PC-9 (cell line): ENCODE results near the gene ZDHHC14. TPM values are rescaled to one million over a fixed set of nuclear protein-coding genes. Genes with fewer than 3 reads are reported as not detected.

Experiments used
- BruUV-seq: library from RNA; stranded (reverse); fragments of 400-500 nt; replicated peaks from 2 replicates; lab custom pipeline; 2021; lab: Mats Ljungman, UMichigan
- CTCF ChIA-PET: fragments of 300-600 bp; sonication (Branson Sonifier 250); formaldehyde crosslinking; loops from one replicate; lab custom pipeline; 2022; ENCODE audit warnings: antibody characterized with exemption; lab: Charles Lee
- POLR2A ChIA-PET: fragments of 300-600 bp; sonication (Branson Sonifier 250); formaldehyde crosslinking; loops from one replicate; lab custom pipeline; 2022; ENCODE audit warnings: antibody characterized with exemption; ENCODE audit not compliant: unreplicated experiment; lab: Charles Lee
- DNase-seq, 2 experiments: peaks; one replicate each; pipeline versions ENCODE4 v3.0.0 to v3.0.0-alpha.2; 2015 to 2022; ENCODE audit warnings: mixed read lengths in 1 of 2
- H2AFZ ChIP-seq: fragments of 200-600 bp; sonication (generic); 2 replicates; pipeline ENCODE4 v1.8.1; 2017; ENCODE audit warnings: antibody characterized with exemption
- H3F3A ChIP-seq: fragments of 200-600 bp; sonication (generic); 2 replicates; pipeline ENCODE4 v1.8.1; 2017; ENCODE audit warnings: antibody characterized with exemption, mild to moderate bottlenecking, low read depth; ENCODE audit not compliant: insufficient read depth
- H3K27ac ChIP-seq: fragments of 200-600 bp; sonication (generic); 2 replicates; pipeline ENCODE4 v1.6.1; 2016; ENCODE audit warnings: mixed run types
- H3K27me3 ChIP-seq: fragments of 200-600 bp; sonication (generic); 2 replicates; pipeline ENCODE4 v1.6.1; 2016; ENCODE audit warnings: low read depth, mixed run types; ENCODE audit not compliant: insufficient read depth
- H3K36me3 ChIP-seq: fragments of 200-600 bp; sonication (generic); 2 replicates; pipeline ENCODE4 v1.6.1; 2016; ENCODE audit warnings: low read depth, mixed run types
- H3K4me1 ChIP-seq: fragments of 200-600 bp; sonication (generic); replicated peaks from 2 replicates; pipeline ENCODE4 v1.6.1; 2016; ENCODE audit warnings: mixed run types; ENCODE audit not compliant: insufficient read depth
- H3K4me2 ChIP-seq: fragments of 200-600 bp; sonication (generic); 2 replicates; pipeline ENCODE4 v1.6.1; 2017; ENCODE audit warnings: mixed run types
- H3K4me3 ChIP-seq: fragments of 200-600 bp; sonication (generic); 2 replicates; pipeline ENCODE4 v1.6.1; 2016; ENCODE audit warnings: mixed run types
- H3K79me2 ChIP-seq: fragments of 200-600 bp; sonication (generic); 2 replicates; pipeline ENCODE4 v1.6.1; 2017; ENCODE audit warnings: low read depth, mixed run types
- H3K9me2 ChIP-seq: fragments of 200-600 bp; sonication (generic); 2 replicates; pipeline ENCODE4 v1.8.1; 2017; ENCODE audit warnings: mild to moderate bottlenecking; ENCODE audit not compliant: insufficient read depth
- H3K9me3 ChIP-seq: fragments of 200-600 bp; sonication (generic); 2 replicates; pipeline ENCODE4 v1.8.1; 2016; ENCODE audit warnings: low read depth; ENCODE audit not compliant: insufficient read depth
- H4K20me1 ChIP-seq: fragments of 200-600 bp; sonication (generic); 2 replicates; pipeline ENCODE4 v1.8.1; 2017; ENCODE audit not compliant: insufficient read depth
- EZH2 ChIP-seq: fragments of 200-600 bp; sonication (generic); IDR thresholded peaks from 2 replicates; pipeline ENCODE4 v1.8.0; 2017; ENCODE audit warnings: antibody characterized with exemption, low read depth
- intact Hi-C: fragments of 100-400 bp; cut with micrococcal nuclease; formaldehyde crosslinking; loops from one replicate; pipeline ENCODE4 v1.10.0; 2022; ENCODE audit not compliant: unreplicated experiment
- total RNA-seq: library from RNA; stranded (reverse); gene quantifications from 2 replicates; pipeline ENCODE4 v1.2.3, GENCODE V29; 2021
- TF ChIP-seq, protein P1 (sequence below): fragments of 200-600 bp; sonication (generic); conservative IDR thresholded peaks from 2 replicates; pipeline ENCODE4 v1.6.1; 2017; ENCODE audit warnings: mixed run types, antibody characterized with exemption, mild to moderate bottlenecking, moderate library complexity

Gene ZDHHC14
- total RNA-seq, 1 experiment from 2014 or later, result 5.6 TPM

DNA sequence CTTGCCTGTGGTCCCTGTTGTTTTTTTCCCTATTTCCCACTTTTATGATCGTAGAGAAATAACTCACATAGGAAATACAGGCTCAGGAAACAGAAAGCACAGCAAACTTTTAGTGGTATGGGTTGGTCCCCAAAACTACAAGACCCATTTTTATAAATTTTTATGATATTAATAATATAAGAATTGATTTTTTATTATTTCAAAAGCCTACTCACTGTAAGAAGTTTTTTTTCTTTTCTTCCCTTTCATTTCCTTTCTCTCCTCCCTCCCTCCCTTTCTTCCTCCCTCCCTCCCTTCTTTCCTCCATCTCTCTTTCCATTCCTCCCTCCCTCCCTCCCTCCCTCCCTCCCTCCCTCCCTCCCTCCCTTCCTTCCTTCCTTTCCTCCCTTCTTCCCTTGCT, 141.5 kb downstream of the ZDHHC14 start:
- no peaks in the 10 kb centered on the region for H4K20me1 ChIP-seq
- CTCF ChIA-PET, result no interaction called here
- H3K4me2 ChIP-seq, result no peak overlapping the region
- H3K9me2 ChIP-seq, result no peaks in the 10 kb centered on the region
- no peak overlapping the region for H2AFZ ChIP-seq
- DNase-seq, result no peak
- H3F3A ChIP-seq, result no peaks in the 10 kb centered on the region
- H3K27ac ChIP-seq, result no peak overlapping the region
- POLR2A ChIA-PET, result no interaction called here
- intact Hi-C loops, result no loop called here
- H3K9me3 ChIP-seq, result no peaks in the 10 kb centered on the region
- H3K79me2 ChIP-seq, result no peaks in the 10 kb centered on the region
- H3K27me3 ChIP-seq, result no peaks in the 10 kb centered on the region
- H3K36me3 ChIP-seq, result no peaks in the 10 kb centered on the region
- H3K4me3 ChIP-seq, result no peak overlapping the region
- H3K4me1 ChIP-seq, result no peaks in the 10 kb centered on the region
- no peak for TF ChIP-seq EZH2
- TF ChIP-seq, protein P1, sequence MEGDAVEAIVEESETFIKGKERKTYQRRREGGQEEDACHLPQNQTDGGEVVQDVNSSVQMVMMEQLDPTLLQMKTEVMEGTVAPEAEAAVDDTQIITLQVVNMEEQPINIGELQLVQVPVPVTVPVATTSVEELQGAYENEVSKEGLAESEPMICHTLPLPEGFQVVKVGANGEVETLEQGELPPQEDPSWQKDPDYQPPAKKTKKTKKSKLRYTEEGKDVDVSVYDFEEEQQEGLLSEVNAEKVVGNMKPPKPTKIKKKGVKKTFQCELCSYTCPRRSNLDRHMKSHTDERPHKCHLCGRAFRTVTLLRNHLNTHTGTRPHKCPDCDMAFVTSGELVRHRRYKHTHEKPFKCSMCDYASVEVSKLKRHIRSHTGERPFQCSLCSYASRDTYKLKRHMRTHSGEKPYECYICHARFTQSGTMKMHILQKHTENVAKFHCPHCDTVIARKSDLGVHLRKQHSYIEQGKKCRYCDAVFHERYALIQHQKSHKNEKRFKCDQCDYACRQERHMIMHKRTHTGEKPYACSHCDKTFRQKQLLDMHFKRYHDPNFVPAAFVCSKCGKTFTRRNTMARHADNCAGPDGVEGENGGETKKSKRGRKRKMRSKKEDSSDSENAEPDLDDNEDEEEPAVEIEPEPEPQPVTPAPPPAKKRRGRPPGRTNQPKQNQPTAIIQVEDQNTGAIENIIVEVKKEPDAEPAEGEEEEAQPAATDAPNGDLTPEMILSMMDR, result no peak
- BruUV-seq, result no TSS peak

DNA sequence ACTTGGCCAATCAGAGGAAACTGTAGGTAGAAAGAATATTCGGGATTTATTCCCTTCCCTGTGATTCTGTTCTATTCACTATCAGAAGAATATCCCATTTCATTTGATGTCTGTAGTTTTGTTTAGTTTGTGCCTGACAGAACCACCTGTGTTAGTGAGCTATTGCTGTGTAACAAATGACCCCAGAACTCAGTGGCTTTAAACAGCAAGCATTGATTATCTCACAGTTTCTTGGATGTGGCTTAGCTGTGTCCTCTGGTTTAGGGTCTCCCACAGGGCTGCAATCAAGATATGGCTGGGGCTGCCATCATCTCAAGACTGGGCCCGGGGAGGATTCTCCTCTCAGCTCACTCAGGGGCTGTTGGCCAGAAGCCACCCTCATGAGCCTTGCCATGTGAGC, 143.7 kb downstream of the ZDHHC14 start:
- H3K79me2 ChIP-seq, result peaks cover 5% of the 10 kb centered on the region; the same call in 1 of the 2 replicates
- no peaks in the 10 kb centered on the region for H3K9me3 ChIP-seq
- no peak overlapping the region for H3K4me3 ChIP-seq
- TF ChIP-seq EZH2, result no peak
- TF ChIP-seq, protein P1, result no peak
- no peak overlapping the region for H2AFZ ChIP-seq
- no peak overlapping the region for H3K27ac ChIP-seq
- H3K36me3 ChIP-seq, result no peaks in the 10 kb centered on the region
- H3K9me2 ChIP-seq, result no peaks in the 10 kb centered on the region
- no peaks in the 10 kb centered on the region for H3K27me3 ChIP-seq
- intact Hi-C loops, result no loop called here
- no peak for DNase-seq
- peaks cover 13% of the 10 kb centered on the region for H3K4me1 ChIP-seq
- no peaks in the 10 kb centered on the region for H4K20me1 ChIP-seq
- no TSS peak for BruUV-seq
- ChIA-PET POLR2A (no interaction called here), CTCF (no interaction called here)
- no peak overlapping the region for H3K4me2 ChIP-seq
- peaks cover 5% of the 10 kb centered on the region; the same call in 1 of the 2 replicates for H3F3A ChIP-seq

DNA sequence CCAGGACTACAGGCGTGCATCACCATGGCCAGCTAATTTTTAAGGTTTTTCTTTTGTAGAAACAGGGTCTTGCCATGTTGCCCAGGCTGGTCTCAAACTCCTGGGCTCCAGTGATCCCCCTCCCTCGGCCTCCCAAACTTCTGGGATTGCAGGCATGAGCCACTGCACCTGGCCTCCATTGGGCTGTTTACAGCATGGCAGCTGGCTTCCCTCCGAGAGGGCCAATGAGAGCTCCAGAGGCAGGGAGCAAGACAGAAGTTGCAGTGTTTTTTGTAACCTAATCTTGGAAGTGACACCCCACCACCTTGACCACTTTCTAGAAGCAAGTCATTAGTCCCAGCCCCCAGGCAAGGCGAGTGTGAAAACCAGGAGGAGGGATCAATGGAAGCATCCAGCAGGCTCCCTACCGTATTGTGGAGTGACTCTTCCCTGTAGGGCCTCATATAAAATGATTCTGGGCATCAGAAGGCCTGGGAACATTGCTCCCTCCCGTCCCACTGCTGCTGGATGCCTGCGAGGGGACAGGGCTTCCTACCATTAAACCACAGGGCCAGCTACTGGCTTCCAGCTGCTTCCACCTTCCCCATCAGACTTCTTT, 144.4 kb downstream of the ZDHHC14 start:
- BruUV-seq, result no TSS peak
- Histone ChIP-seq H3F3A (peaks cover 5% of the 10 kb centered on the region; the same call in 1 of the 2 replicates), H3K4me1 (peaks cover 19% of the 10 kb centered on the region), H3K9me3 (no peaks in the 10 kb centered on the region), H3K79me2 (peaks cover 5% of the 10 kb centered on the region; the same call in 1 of the 2 replicates), H3K4me3 (no peak overlapping the region), H3K9me2 (no peaks in the 10 kb centered on the region), H3K4me2 (no peak overlapping the region), H3K27me3 (no peaks in the 10 kb centered on the region), H3K27ac (no peak overlapping the region), H2AFZ (no peak overlapping the region), H4K20me1 (no peaks in the 10 kb centered on the region), H3K36me3 (no peaks in the 10 kb centered on the region)
- no peak for DNase-seq
- ChIA-PET POLR2A (no interaction called here), CTCF (no interaction called here)
- TF ChIP-seq, protein P1, result no peak
- no peak for TF ChIP-seq EZH2
- intact Hi-C loops, result no loop called here
